ENCODE results near the gene DICER1.

The DICER1 gene

GRCh38 chr14:95070748-95071435 lies 86.4 kb downstream of the DICER1 start:
- no peaks in the 10 kb centered on the region for H3K4me1 ChIP-seq (ENCODE audit: control extremely low read depth in 1 of 4, control insufficient read depth in 4 of 4, insufficient read depth in 4 of 4, low read length in 3 of 4)
- no peaks in the 10 kb centered on the region for H3K36me3 ChIP-seq (ENCODE audit: control insufficient read depth in 4 of 4, insufficient read depth in 4 of 4, low read length in 3 of 4)
- DNase-seq = no peak
- POLR2A ChIA-PET = no interaction called here
- peaks cover 0 to 9% (median 0%) of the 10 kb centered on the region in 5 experiments for H3K9me3 ChIP-seq (ENCODE audit: control extremely low read depth in 1 of 5, control insufficient read depth in 4 of 5, insufficient read depth in 2 of 5, low read depth in 1 of 5, low read length in 4 of 5)
- H3K27ac ChIP-seq (ENCODE audit: insufficient read depth in 1 of 2, low read depth in 1 of 2, low read length in 2 of 2, poor library complexity in 1 of 2, severe bottlenecking in 2 of 2) = no peak overlapping the region
- H3K27me3 ChIP-seq (replicated peaks in 2 of 5; ENCODE audit: control insufficient read depth in 4 of 5, insufficient read depth in 5 of 5, low read length in 4 of 5) = peaks cover 0 to 5% (median 0%) of the 10 kb centered on the region in 5 experiments
- H3K4me3 ChIP-seq (ENCODE audit: control insufficient read depth in 1 of 7, extremely low read depth in 1 of 7, insufficient read depth in 4 of 7, low read depth in 2 of 7, low read length in 6 of 7) = no peak overlapping the region
- CTCF ChIA-PET = interaction anchor here (0.6 kb wide), 1 partner anchor 264 kb away, joined by 4 read pairs; no protein-coding TSS in a partner anchor
- 85% methylated on average over 10 of the region's 11 CpGs for WGBS (ENCODE audit: insufficient coverage)

- H3K36me3 ChIP-seq (ENCODE audit: control insufficient read depth in 4 of 4, insufficient read depth in 4 of 4, low read length in 3 of 4) = no peaks in the 10 kb centered on the region
- ChIA-PET POLR2A (no interaction called here), CTCF (interaction anchor here (1.1 kb wide), 1 partner anchor 10 kb away, joined by 3 read pairs; no protein-coding TSS in a partner anchor)
- no peak for DNase-seq
- H3K4me3 ChIP-seq (ENCODE audit: control insufficient read depth in 1 of 7, extremely low read depth in 1 of 7, insufficient read depth in 4 of 7, low read depth in 2 of 7, low read length in 6 of 7) = no peak overlapping the region
- peaks cover 0 to 7% (median 0%) of the 10 kb centered on the region in 5 experiments for H3K9me3 ChIP-seq (ENCODE audit: control extremely low read depth in 1 of 5, control insufficient read depth in 4 of 5, insufficient read depth in 2 of 5, low read depth in 1 of 5, low read length in 4 of 5)
- peaks cover 0 to 5% (median 0%) of the 10 kb centered on the region in 5 experiments for H3K27me3 ChIP-seq (replicated peaks in 2 of 5; ENCODE audit: control insufficient read depth in 4 of 5, insufficient read depth in 5 of 5, low read length in 4 of 5)
- H3K4me1 ChIP-seq (ENCODE audit: control extremely low read depth in 1 of 4, control insufficient read depth in 4 of 4, insufficient read depth in 4 of 4, low read length in 3 of 4) = no peaks in the 10 kb centered on the region
- WGBS (ENCODE audit: insufficient coverage) = 91% methylated on average over 7 of the region's 10 CpGs
- H3K27ac ChIP-seq (ENCODE audit: insufficient read depth in 1 of 2, low read depth in 1 of 2, low read length in 2 of 2, poor library complexity in 1 of 2, severe bottlenecking in 2 of 2) = no peak overlapping the region
These were observed 87.8 kb downstream of the DICER1 start for GRCh38 chr14:95069547-95069946.

GRCh38 chr14:95069018-95069417 lies 88.3 kb downstream of the DICER1 start:
- ChIA-PET CTCF (interaction anchor here (1.1 kb wide), 1 partner anchor 10 kb away, joined by 3 read pairs; no protein-coding TSS in a partner anchor), POLR2A (no interaction called here)
- Histone ChIP-seq H3K27ac (ENCODE audit: insufficient read depth in 1 of 2, low read depth in 1 of 2, low read length in 2 of 2, poor library complexity in 1 of 2, severe bottlenecking in 2 of 2) (no peak overlapping the region), H3K27me3 (replicated peaks in 2 of 5; ENCODE audit: control insufficient read depth in 4 of 5, insufficient read depth in 5 of 5, low read length in 4 of 5) (peaks cover 0 to 5% (median 0%) of the 10 kb centered on the region in 5 experiments), H3K4me3 (ENCODE audit: control insufficient read depth in 1 of 7, extremely low read depth in 1 of 7, insufficient read depth in 4 of 7, low read depth in 2 of 7, low read length in 6 of 7) (no peak overlapping the region), H3K36me3 (ENCODE audit: control insufficient read depth in 4 of 4, insufficient read depth in 4 of 4, low read length in 3 of 4) (no peaks in the 10 kb centered on the region), H3K4me1 (ENCODE audit: control extremely low read depth in 1 of 4, control insufficient read depth in 4 of 4, insufficient read depth in 4 of 4, low read length in 3 of 4) (no peaks in the 10 kb centered on the region), H3K9me3 (ENCODE audit: control extremely low read depth in 1 of 5, control insufficient read depth in 4 of 5, insufficient read depth in 2 of 5, low read depth in 1 of 5, low read length in 4 of 5) (peaks cover 0 to 3% (median 0%) of the 10 kb centered on the region in 5 experiments)
- 64% methylated on average over 7 of the region's 7 CpGs for WGBS (ENCODE audit: insufficient coverage)
- no peak for DNase-seq

- ChIA-PET POLR2A (no interaction called here), CTCF (interaction anchor here (1.1 kb wide), 1 partner anchor 9 kb away, joined by 3 read pairs; no protein-coding TSS in a partner anchor)
- Histone ChIP-seq H3K27me3 (replicated peaks in 2 of 5; ENCODE audit: control insufficient read depth in 4 of 5, insufficient read depth in 5 of 5, low read length in 4 of 5) (peaks cover 0 to 5% (median 0%) of the 10 kb centered on the region in 5 experiments), H3K27ac (ENCODE audit: insufficient read depth in 1 of 2, low read depth in 1 of 2, low read length in 2 of 2, poor library complexity in 1 of 2, severe bottlenecking in 2 of 2) (no peak overlapping the region), H3K4me1 (ENCODE audit: control extremely low read depth in 1 of 4, control insufficient read depth in 4 of 4, insufficient read depth in 4 of 4, low read length in 3 of 4) (no peaks in the 10 kb centered on the region), H3K9me3 (ENCODE audit: control extremely low read depth in 1 of 5, control insufficient read depth in 4 of 5, insufficient read depth in 2 of 5, low read depth in 1 of 5, low read length in 4 of 5) (no peaks in the 10 kb centered on the region), H3K36me3 (ENCODE audit: control insufficient read depth in 4 of 4, insufficient read depth in 4 of 4, low read length in 3 of 4) (no peaks in the 10 kb centered on the region), H3K4me3 (ENCODE audit: control insufficient read depth in 1 of 7, extremely low read depth in 1 of 7, insufficient read depth in 4 of 7, low read depth in 2 of 7, low read length in 6 of 7) (no peak overlapping the region)
- WGBS (ENCODE audit: insufficient coverage) = 63% methylated on average over 5 of the region's 8 CpGs
- DNase-seq = no peak
These were observed 88.8 kb downstream of the DICER1 start for GRCh38 chr14:95068521-95068920.

- Histone ChIP-seq H3K4me1 (ENCODE audit: control extremely low read depth in 1 of 4, control insufficient read depth in 4 of 4, insufficient read depth in 4 of 4, low read length in 3 of 4) (no peaks in the 10 kb centered on the region), H3K4me3 (ENCODE audit: control insufficient read depth in 1 of 7, extremely low read depth in 1 of 7, insufficient read depth in 4 of 7, low read depth in 2 of 7, low read length in 6 of 7) (no peak overlapping the region), H3K9me3 (ENCODE audit: control extremely low read depth in 1 of 5, control insufficient read depth in 4 of 5, insufficient read depth in 2 of 5, low read depth in 1 of 5, low read length in 4 of 5) (no peaks in the 10 kb centered on the region), H3K27me3 (replicated peaks in 2 of 5; ENCODE audit: control insufficient read depth in 4 of 5, insufficient read depth in 5 of 5, low read length in 4 of 5) (peaks cover 0 to 5% (median 0%) of the 10 kb centered on the region in 5 experiments), H3K27ac (ENCODE audit: insufficient read depth in 1 of 2, low read depth in 1 of 2, low read length in 2 of 2, poor library complexity in 1 of 2, severe bottlenecking in 2 of 2) (no peak overlapping the region), H3K36me3 (ENCODE audit: control insufficient read depth in 4 of 4, insufficient read depth in 4 of 4, low read length in 3 of 4) (no peaks in the 10 kb centered on the region)
- POLR2A ChIA-PET = no interaction called here
- CTCF ChIA-PET = no interaction called here
- WGBS (ENCODE audit: insufficient coverage) = 96% methylated on average over 9 of the region's 10 CpGs
- no peak for DNase-seq
These were observed 89.2 kb downstream of the DICER1 start for GRCh38 chr14:95068080-95068479.

- no peaks in the 10 kb centered on the region for H3K4me1 ChIP-seq (ENCODE audit: control extremely low read depth in 1 of 4, control insufficient read depth in 4 of 4, insufficient read depth in 4 of 4, low read length in 3 of 4)
- WGBS (ENCODE audit: insufficient coverage) = 100% methylated on average over 3 of the region's 4 CpGs
- POLR2A ChIA-PET = no interaction called here
- CTCF ChIA-PET = interaction anchor here (0.6 kb wide), 1 partner anchor 964 kb away, joined by 3 read pairs; no protein-coding TSS in a partner anchor
- H3K27ac ChIP-seq (ENCODE audit: insufficient read depth in 1 of 2, low read depth in 1 of 2, low read length in 2 of 2, poor library complexity in 1 of 2, severe bottlenecking in 2 of 2) = no peak overlapping the region
- no peaks in the 10 kb centered on the region for H3K36me3 ChIP-seq (ENCODE audit: control insufficient read depth in 4 of 4, insufficient read depth in 4 of 4, low read length in 3 of 4)
- DNase-seq = no peak
- H3K9me3 ChIP-seq (ENCODE audit: control extremely low read depth in 1 of 5, control insufficient read depth in 4 of 5, insufficient read depth in 2 of 5, low read depth in 1 of 5, low read length in 4 of 5) = no peaks in the 10 kb centered on the region
- peaks cover 0 to 5% (median 0%) of the 10 kb centered on the region in 5 experiments for H3K27me3 ChIP-seq (replicated peaks in 2 of 5; ENCODE audit: control insufficient read depth in 4 of 5, insufficient read depth in 5 of 5, low read length in 4 of 5)
- H3K4me3 ChIP-seq (ENCODE audit: control insufficient read depth in 1 of 7, extremely low read depth in 1 of 7, insufficient read depth in 4 of 7, low read depth in 2 of 7, low read length in 6 of 7) = no peak overlapping the region
These were observed 89.8 kb downstream of the DICER1 start for GRCh38 chr14:95067526-95067925.

GRCh38 chr14:95066427-95066986 lies 90.8 kb downstream of the DICER1 start:
- H3K4me3 ChIP-seq (ENCODE audit: control insufficient read depth in 1 of 7, extremely low read depth in 1 of 7, insufficient read depth in 4 of 7, low read depth in 2 of 7, low read length in 6 of 7) = no peak overlapping the region
- no peak overlapping the region for H3K27ac ChIP-seq (ENCODE audit: insufficient read depth in 1 of 2, low read depth in 1 of 2, low read length in 2 of 2, poor library complexity in 1 of 2, severe bottlenecking in 2 of 2)
- CTCF ChIA-PET = no interaction called here
- WGBS (ENCODE audit: insufficient coverage) = 94% methylated on average over 4 of the region's 4 CpGs
- no peaks in the 10 kb centered on the region for H3K36me3 ChIP-seq (ENCODE audit: control insufficient read depth in 4 of 4, insufficient read depth in 4 of 4, low read length in 3 of 4)
- POLR2A ChIA-PET = no interaction called here
- DNase-seq = no peak
- no peaks in the 10 kb centered on the region for H3K4me1 ChIP-seq (ENCODE audit: control extremely low read depth in 1 of 4, control insufficient read depth in 4 of 4, insufficient read depth in 4 of 4, low read length in 3 of 4)
- H3K9me3 ChIP-seq (ENCODE audit: control extremely low read depth in 1 of 5, control insufficient read depth in 4 of 5, insufficient read depth in 2 of 5, low read depth in 1 of 5, low read length in 4 of 5) = no peaks in the 10 kb centered on the region
- peaks cover 0 to 5% (median 0%) of the 10 kb centered on the region in 5 experiments for H3K27me3 ChIP-seq (replicated peaks in 2 of 5; ENCODE audit: control insufficient read depth in 4 of 5, insufficient read depth in 5 of 5, low read length in 4 of 5)
